Measurements from ENCODE around the gene FBXW5. TPM values are rescaled to one million over a fixed set of nuclear protein-coding genes. Genes with fewer than 3 reads are reported as not detected.

FBXW5 gene
- total and polyA plus RNA-seq, 10 of the 15 experiments (the other 5 are each of a cell fraction or from before 2014, with no cell fraction given), result 0.21 to 97.3 (median 44.5) TPM

GRCh38 chr9:136988872-136989271, 44.3 kb upstream of the FBXW5 start:
- Histone ChIP-seq H3K36me3 (ENCODE audit: control insufficient read depth in 2 of 2, insufficient read depth in 2 of 2, low read length in 1 of 2) (no peaks in the 10 kb centered on the region), H3K4me3 (no peak overlapping the region), H3K27me3 (replicated peaks in 1 of 2; ENCODE audit: control insufficient read depth in 2 of 2, insufficient read depth in 2 of 2, low read length in 1 of 2) (peaks cover 3 to 5% of the 10 kb centered on the region in 2 experiments), H3K79me2 (ENCODE audit: control insufficient read depth, insufficient read depth, low read length) (no peaks in the 10 kb centered on the region; the same call in 1 of the 2 replicates), H4K20me1 (ENCODE audit: control insufficient read depth, insufficient read depth) (peaks cover 1% of the 10 kb centered on the region; the same call in 1 of the 2 replicates), H2AFZ (ENCODE audit: control insufficient read depth, low read depth, low read length) (no peak overlapping the region), H3K9ac (ENCODE audit: control insufficient read depth, insufficient read depth, low read length) (no peak overlapping the region), H3K9me3 (replicated peaks; ENCODE audit: control insufficient read depth, insufficient read depth, low read length) (no peaks in the 10 kb centered on the region; the same call in 2 of the 3 replicates), H3K27ac (ENCODE audit: control insufficient read depth, insufficient read depth) (no peak overlapping the region), H3K4me1 (ENCODE audit: control insufficient read depth, insufficient read depth, low read length) (peaks cover 8% of the 10 kb centered on the region), H3K4me2 (ENCODE audit: control insufficient read depth, insufficient read depth) (no peak overlapping the region)
- intact Hi-C loops (cut with micrococcal nuclease; ENCODE audit: unreplicated experiment) (no loop called here), in situ Hi-C loops (cut with MboI) (no loop called here)
- FAIRE-seq, result no peak
- BruUV-seq (replicated peaks), result no TSS peak
- RAD21 ChIA-PET (ENCODE audit: unreplicated experiment), result no interaction called here
- SMC1A ChIA-PET (ENCODE audit: uncharacterized antibody, unreplicated experiment), result no interaction called here
- no peak for ATAC-seq
- CTCF ChIA-PET, result interaction anchor here (0.6 kb wide), 1 partner anchor 81 kb away, joined by 4 read pairs; no protein-coding TSS in a partner anchor
- 61% methylated on average over 4 of the region's 4 CpGs for WGBS (ENCODE audit: insufficient coverage, insufficient replicate concordance, low lambda C conversion rate, missing lambda C conversion rate)
- POLR2A ChIA-PET, result no interaction called here
- no peak for DNase-seq (ENCODE audit: low read depth, low spot score)
- no peak for TF ChIP-seq SIX5 (IDR thresholded peaks at IDR 0.05; ENCODE audit: low read depth, low read length, severe bottlenecking)
- TF ChIP-seq JUNB (IDR thresholded peaks at IDR 0.05), result no peak
- no peak for TF ChIP-seq CTCF (IDR thresholded peaks at IDR 0.05 in 2 of 3, conservative IDR thresholded peaks at IDR 0.05 in 1 of 3; ENCODE audit: control insufficient read depth in 2 of 3, extremely low read depth in 1 of 3, insufficient read depth in 1 of 3, low read depth in 3 of 3, low read length in 3 of 3)
- TF ChIP-seq SMARCA5 (IDR thresholded peaks at IDR 0.05), result no peak
- TF ChIP-seq HDAC2 (IDR thresholded peaks at IDR 0.05), result no peak
- no peak for TF ChIP-seq ASH2L (IDR thresholded peaks at IDR 0.05; ENCODE audit: borderline replicate concordance, low read depth)
- no peak for TF ChIP-seq CUX1 (IDR thresholded peaks at IDR 0.05; ENCODE audit: insufficient replicate concordance, low read depth, low read length)
- no peak for TF ChIP-seq MEF2B (IDR thresholded peaks at IDR 0.05; ENCODE audit: partially characterized antibody, poor library complexity, severe bottlenecking)
- TF ChIP-seq EED (IDR thresholded peaks at IDR 0.05; ENCODE audit: low read depth), result no peak
- TF ChIP-seq NFYA (IDR thresholded peaks at IDR 0.05; ENCODE audit: borderline replicate concordance, low read depth, low read length), result no peak
- TF ChIP-seq CEBPZ (IDR thresholded peaks at IDR 0.05; ENCODE audit: low read depth, low read length), result no peak
- TF ChIP-seq IRF5 (IDR thresholded peaks at IDR 0.05; ENCODE audit: borderline replicate concordance), result no peak
- no peak for TF ChIP-seq ZNF24 (IDR thresholded peaks at IDR 0.05)
